ENCODE data around the gene FOXJ1. TPM values are rescaled to one million over a fixed set of nuclear protein-coding genes. Genes with fewer than 3 reads are reported as not detected.

The FOXJ1 gene
- total and polyA plus RNA-seq, 2 of the 13 experiments (the other 11 are each of a cell fraction or from before 2014, with no cell fraction given) = 0.98 to 1.6 TPM

DNA sequence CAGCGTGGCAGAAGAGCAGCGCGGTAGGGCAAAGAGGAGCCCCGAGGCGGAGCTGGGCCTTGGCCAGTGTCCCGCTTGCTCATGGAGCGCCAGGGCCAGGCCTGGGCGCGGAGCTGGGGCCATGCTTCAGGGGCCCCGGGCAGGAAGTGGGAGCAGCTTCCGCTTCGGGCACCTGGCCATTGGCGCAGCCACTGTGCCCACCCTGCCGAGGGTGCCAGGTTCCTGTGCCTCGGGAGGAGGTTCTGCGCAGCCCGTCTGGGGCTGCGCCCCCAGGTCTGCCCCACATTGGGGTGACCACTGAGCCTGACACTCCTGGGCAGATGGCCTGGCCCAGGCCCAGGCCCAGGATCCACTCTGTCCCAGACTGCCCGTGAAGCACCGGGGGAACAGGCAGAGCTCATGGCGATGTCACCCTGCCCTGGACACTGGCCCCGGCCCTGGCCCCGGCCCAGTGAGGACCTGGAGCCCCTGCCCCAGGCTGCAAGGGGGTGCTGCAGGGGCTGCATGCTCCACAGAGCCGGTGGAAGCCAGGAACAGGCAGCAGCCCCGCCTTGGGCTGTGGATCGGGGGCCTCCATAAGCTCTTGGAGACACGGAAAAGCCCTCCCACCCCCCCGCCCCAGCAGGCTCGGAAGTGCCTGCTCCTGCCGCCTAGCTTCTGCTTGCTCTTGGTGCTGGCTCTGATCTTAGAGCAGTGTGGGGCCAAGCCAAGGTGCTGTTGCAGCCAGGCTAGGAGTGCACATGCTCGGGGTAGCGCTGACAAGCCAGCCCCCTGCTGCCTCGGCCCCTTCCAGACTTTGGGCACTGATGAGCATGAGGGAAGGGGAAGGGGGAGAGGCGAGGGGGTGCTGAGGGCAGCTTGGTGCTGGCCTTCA, 35.9 kb upstream of the FOXJ1 start (continued):
- TF ChIP-seq GTF2F1 (IDR thresholded peaks at IDR 0.05; ENCODE audit: low read length) (no peak), REL (CRISPR knock-in tag; conservative IDR thresholded peaks at IDR 0.05) (no peak), ZNF709 (CRISPR knock-in tag; IDR thresholded peaks at IDR 0.05) (no peak), ZNF644 (CRISPR knock-in tag; IDR thresholded peaks at IDR 0.05; ENCODE audit: low read depth) (no peak), SOX6 (IDR thresholded peaks at IDR 0.05) (no peak), SOX6 (CRISPR knock-in tag; IDR thresholded peaks at IDR 0.05) (no peak), KDM2A (CRISPR knock-in tag; IDR thresholded peaks at IDR 0.05; ENCODE audit: borderline replicate concordance, low read depth) (0 out of 2 replicates have a peak, but pooled peaks have one; percentile 20), ASH2L (IDR thresholded peaks at IDR 0.05; ENCODE audit: insufficient read length, low read depth, low read length) (no peak), GABPB1 (CRISPR knock-in tag; IDR thresholded peaks at IDR 0.05) (peak; percentile 36; the same call in 1 of the 2 replicates), ZBTB38 (CRISPR knock-in tag; IDR thresholded peaks at IDR 0.05) (no peak; the same call in 1 of the 2 replicates)
- TF ChIP-seq, protein P1, sequence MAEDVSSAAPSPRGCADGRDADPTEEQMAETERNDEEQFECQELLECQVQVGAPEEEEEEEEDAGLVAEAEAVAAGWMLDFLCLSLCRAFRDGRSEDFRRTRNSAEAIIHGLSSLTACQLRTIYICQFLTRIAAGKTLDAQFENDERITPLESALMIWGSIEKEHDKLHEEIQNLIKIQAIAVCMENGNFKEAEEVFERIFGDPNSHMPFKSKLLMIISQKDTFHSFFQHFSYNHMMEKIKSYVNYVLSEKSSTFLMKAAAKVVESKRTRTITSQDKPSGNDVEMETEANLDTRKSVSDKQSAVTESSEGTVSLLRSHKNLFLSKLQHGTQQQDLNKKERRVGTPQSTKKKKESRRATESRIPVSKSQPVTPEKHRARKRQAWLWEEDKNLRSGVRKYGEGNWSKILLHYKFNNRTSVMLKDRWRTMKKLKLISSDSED (CRISPR knock-in tag; IDR thresholded peaks at IDR 0.05) = no peak
- TF ChIP-seq, protein P2, sequence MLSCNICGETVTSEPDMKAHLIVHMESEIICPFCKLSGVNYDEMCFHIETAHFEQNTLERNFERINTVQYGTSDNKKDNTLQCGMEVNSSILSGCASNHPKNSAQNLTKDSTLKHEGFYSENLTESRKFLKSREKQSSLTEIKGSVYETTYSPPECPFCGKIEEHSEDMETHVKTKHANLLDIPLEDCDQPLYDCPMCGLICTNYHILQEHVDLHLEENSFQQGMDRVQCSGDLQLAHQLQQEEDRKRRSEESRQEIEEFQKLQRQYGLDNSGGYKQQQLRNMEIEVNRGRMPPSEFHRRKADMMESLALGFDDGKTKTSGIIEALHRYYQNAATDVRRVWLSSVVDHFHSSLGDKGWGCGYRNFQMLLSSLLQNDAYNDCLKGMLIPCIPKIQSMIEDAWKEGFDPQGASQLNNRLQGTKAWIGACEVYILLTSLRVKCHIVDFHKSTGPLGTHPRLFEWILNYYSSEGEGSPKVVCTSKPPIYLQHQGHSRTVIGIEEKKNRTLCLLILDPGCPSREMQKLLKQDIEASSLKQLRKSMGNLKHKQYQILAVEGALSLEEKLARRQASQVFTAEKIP (CRISPR knock-in tag; IDR thresholded peaks at IDR 0.05; ENCODE audit: borderline replicate concordance) = no peak
